Stimulated activated CD8-positive, alpha-beta memory T cell treated with anti-CD3 and anti-CD28 coated beads, Interleukin-7, amount 100 ng/mL, for 24 hours (primary cell): ENCODE data around the gene POLRMT.
A peak's percentile ranks its signal among the peaks of the same experiment; 100 is the strongest.

Source experiments
- DNase-seq: peaks from one replicate; pipeline ENCODE4 v3.0.0-alpha.2; 2020; ENCODE audit warnings: low read depth

The POLRMT gene

DNA sequence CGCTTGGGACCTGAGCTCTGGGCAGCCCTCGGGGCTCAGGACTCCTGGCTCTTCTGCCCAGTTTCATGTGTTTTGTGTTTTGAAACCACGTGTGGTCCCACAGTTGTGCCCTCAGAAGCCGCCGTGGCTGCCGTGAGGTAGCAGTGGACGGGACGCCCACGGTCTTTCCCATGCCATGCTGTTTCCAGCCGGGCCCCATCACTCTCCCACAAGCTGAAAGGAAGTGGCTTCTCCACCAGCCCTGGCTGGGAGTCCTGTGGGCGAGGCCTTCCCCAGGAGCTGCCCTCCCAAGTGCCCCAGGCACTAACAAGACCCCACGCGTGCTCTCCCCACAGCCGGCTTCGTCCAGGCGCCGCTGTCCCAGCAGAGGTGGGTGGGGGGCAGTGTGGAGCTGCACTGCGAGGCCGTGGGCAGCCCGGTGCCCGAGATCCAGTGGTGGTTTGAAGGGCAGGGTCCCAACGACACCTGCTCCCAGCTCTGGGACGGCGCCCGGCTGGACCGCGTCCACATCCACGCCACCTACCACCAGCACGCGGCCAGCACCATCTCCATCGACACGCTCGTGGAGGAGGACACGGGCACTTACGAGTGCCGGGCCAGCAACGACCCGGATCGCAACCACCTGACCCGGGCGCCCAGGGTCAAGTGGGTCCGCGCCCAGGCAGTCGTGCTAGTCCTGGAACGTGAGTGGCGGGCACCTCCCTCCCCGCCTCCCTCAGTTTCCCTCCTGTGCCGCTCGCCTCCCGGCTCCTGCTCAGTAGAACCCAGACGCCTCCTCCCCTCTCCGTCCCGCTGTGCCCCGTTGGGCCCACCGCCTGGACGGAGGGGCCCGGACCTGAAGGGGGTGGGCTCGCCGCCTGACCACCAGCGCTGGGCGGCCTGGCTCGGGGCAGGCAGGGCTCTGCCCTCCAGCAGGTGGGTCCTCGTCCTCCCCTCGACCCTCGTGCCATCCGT is 55.6 kb downstream of the POLRMT start:
- DNase-seq, result no peak

DNA sequence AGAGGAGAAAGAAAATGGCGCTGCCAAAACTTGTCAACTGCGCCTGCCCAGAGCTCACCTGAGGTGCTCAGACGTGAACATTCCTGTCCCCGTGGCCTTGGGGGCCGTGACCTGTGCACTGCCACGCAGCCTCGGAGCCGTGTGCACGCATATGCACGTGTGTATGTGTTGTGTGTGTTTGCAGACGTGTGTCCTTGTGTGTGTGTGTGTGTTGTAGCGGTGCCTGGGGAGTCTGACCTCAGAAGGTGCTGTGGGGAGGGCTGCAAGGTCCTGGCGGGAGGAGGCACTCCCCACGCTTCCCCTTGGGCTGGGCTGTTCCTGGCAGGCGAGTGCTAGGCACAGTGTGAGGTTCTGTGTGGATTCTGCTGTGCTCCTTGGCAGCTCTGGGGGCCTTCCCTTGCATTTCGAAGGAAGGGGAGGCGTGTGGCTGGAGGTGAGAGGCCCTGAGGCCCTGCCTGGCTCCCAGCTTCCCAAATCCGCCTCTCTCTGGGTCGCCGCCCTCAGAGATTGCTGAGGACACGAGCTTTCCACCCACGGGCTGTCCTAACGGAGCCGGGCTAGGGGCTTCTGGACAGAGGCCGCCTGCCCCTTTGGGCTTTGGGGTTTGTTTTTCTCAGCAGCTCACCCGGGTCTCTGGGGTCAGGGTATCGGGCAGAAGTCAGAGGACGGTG is 56.4 kb downstream of the POLRMT start:
- no peak for DNase-seq

DNA sequence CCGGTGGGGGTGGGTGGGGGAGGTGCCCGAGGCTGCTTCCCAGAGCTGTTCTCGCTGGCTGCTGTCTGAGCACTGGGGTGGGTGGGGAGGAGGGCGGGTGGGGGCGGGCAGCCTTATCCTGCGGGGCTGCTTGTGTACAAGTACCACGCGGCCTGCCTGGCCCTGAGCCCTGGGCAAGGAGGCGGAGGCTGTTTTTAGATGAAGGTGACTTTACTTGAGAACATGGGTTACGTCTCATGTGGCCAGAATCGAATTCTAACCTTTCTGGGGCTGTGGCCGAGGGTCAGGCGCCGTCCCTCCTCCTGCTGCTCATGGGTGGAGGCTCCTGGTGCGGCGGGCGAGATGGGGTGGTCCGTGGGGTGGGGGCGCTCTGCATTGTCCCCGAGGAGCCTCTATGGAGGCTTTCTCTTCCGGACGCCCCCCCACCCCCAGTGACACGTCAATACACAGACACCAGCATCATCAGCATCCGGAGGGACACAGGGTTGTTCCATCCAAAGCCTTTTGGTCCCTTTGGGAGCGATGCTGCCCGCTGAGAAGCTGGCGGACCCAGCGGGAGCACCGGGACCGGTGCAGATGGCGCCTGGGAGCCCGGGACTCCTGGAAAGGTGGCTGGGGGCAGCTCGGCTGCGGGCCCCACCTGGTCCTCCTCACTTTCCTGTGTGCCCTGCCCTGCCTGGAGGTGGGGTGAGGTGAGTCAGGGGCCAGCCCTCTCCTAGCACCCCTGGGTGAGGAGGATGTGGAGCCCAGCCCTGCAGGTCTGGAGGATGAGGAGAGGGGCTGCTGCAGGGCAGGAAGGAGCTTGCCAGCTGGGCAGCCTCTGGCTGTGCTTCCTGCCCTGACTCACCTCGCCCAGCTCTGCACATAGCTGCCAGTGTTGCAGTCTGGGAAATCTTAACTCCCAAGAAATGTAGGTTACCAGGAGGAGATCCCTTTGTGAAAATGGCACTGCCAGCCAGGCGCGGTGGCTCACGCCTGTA is 57.5 kb downstream of the POLRMT start:
- no peak for DNase-seq

DNA sequence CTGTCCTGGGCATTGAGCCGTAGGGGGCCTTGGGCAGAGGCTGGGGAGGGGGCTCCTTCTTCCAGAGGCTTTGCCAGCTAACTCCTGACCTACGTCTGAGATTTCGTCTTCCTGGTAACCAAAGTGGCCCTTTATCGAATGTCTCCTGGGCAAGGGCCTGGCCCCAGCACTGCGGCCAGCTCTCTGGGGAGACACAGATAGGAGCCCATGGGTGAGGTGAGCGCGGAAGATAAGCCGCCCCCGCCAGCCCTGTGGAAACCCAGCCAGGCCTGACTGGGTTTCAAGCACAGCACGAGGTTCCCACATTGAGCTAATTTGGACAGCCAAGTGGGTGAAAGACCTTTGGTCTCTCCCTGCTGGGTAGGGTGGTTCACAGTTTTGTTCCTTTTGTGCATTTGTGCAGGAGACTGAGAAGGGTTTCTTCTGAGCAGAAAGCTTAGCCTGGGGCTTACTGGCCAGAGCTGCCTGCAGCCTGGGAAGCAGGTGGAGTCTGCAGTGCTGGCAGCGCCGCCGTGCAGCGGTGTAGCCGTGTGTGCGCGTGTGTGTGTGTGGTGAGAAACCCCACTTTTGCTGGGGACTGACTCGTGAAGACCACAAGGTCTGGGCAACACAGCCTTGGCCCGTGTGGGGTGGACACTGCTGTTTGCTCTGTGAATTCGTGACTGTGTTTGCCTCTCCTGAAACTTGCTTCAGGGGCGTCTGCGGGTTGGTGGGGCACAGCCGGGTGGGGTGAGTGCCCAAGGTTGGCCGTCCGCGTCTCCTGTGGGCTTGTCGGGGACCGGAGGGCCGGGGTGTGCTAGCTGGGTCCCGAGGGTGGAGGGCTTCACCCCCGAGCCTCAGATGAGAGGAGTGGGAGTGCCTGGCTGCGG is 58.4 kb downstream of the POLRMT start:
- no peak for DNase-seq

DNA sequence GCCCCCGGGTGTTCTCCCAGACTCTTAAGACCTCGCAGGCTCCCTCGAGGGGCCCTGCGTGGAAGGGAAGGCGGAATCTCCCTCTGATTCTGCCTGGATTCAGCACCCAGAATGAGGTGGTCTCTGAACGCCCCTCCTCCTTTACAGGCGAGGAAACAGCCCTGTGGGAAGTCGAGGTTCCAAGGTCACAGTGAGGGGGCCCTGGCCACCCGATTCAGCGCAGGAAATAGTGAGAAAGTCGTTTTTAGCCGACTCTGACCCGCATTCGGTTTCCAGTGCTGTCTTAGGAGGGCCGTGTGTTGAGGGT is 59.9 kb downstream of the POLRMT start:
- DNase-seq, result no peak

DNA sequence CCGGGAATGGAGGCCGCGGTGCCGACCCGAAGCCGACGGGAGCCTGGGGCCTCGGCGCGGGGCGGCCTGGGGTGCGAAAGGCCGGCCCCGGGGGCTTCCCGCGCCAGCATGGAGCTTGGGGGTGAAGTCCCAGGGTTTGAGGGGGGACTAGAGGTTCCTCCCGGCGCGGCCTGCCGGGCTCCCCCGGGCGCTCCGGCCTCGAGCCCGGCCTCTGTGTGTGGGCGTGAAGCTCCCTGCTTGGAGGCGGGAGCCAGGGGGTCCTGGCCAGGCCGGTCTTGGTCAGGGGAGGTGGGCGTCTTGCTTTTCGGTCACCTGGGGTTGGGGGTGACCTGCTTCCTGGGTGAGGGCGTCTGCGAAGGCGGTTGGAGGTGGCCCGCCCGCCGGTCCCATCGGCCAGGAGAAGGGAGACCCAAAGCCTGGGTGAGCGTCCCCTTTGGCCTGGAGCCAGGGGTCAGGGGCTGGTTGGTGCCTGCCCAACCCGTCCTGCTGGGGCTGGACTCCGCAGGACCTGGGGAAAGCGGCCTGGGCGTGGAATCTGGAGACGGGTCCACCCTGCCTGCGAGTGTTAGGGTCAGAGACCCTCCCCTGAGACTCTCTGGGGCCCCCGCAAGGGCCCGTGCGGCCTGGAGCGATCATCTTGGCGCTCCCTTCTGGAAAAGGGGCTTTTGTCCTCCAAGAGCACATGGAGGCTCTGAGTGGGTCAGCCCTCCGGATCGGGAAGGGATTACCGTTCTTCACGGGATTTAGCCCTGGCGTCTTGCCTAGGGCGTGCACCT is 60.4 kb downstream of the POLRMT start:
- no peak for DNase-seq

DNA sequence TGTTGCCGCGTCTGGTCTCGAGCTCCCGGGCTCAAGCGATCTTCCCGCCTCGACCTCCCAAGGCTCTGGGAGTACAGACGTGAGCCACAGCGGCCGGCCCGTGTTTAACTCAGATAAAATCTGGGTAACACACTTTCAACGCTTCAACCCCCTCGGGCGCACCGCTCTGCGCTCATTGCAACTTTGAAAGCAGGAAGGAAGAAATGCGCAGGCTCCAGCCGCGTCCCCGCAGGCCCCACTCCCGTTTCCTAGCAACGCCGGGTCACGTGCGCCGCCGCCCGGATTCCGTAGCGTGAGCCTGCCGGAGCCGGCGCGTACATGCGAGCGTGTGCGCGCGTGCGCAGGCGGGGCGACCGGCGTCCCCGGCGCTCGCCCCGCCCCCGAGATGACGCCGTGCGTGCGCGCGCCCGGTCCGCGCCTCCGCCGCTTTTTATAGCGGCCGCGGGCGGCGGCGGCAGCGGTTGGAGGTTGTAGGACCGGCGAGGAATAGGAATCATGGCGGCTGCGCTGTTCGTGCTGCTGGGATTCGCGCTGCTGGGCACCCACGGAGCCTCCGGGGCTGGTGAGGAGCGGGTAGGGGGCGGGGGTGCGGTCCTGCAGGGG is 61.1 kb downstream of the POLRMT start, which contains the start of gene BSG:
BSG (plus strand) TSS at position 457 of the 603 bp plus-strand sequence; CDS start at position 496, 39 bp downstream.
- peak; percentile 98 for DNase-seq

DNA sequence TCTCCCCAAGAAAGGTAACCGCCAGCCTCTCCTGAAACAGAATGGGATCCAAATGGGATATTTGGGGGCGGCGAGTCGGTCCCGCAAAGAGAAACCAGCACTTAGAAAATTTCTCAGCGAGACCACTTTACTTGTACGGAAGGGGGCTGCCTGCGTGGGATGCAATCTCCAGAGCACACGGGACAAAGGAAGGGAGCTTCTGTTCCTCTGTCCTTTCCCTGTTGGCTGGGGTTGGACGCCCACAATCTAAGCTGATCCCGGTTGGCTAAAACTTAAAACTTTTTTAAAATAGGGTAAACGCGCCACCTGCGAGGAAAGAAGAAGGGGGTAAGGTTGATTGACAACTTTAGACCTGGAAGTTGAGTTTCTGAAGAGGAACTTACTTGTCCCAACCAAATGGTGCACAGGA is 61.8 kb downstream of the POLRMT start:
- no peak for DNase-seq

DNA sequence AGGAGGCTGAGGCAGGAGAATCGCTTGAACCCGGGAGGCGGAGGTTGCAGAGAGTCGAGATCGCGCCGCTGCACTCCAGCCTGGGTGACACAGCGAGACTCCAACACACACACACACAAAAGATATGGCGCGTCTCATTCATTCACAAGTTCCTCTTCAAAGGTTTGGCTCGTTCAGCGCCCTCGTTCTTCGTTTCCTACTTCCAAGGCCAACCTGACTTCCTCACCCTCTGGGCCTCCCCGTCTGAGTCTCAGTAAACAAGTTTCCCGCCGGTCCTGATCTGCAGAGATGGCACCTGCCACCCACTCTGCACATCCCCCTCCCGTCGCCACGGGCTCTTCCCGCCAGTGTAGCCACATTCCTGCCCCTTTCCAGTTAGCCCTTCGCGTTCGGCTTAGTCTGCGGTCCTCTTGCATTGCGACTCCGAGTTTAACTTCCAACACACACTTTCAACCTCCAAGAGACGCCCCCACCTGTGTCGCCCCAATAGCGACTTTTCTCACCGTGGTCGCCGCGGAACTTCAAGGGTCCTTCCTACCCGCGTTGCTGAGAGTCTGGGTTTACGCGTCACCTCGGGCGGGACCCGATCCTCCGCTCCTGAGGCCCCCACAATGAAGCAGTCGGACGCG is 62.3 kb downstream of the POLRMT start:
- peak; percentile 30 for DNase-seq

DNA sequence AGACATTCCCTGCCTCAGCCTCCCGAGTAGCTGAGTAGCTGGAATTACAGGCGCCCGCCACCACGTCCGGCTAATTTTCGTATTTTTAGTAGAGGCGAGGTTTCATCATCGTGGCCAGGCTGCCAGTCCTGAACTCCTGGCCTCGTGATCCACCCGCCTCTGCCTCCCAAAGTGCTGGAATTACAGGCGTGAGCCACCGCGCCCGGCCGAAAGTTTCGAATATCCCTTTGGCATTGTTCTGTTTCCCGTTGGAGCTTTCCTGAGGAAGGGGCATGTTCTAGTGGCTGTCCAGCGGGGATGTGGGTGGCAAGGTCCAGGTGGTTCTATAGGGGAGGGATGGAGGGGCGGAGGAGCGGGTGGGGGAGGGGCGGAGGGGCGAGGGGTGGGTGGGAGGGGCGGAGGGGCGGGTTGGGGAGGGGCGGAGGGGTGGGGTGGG is 63.1 kb downstream of the POLRMT start:
- DNase-seq, result no peak

DNA sequence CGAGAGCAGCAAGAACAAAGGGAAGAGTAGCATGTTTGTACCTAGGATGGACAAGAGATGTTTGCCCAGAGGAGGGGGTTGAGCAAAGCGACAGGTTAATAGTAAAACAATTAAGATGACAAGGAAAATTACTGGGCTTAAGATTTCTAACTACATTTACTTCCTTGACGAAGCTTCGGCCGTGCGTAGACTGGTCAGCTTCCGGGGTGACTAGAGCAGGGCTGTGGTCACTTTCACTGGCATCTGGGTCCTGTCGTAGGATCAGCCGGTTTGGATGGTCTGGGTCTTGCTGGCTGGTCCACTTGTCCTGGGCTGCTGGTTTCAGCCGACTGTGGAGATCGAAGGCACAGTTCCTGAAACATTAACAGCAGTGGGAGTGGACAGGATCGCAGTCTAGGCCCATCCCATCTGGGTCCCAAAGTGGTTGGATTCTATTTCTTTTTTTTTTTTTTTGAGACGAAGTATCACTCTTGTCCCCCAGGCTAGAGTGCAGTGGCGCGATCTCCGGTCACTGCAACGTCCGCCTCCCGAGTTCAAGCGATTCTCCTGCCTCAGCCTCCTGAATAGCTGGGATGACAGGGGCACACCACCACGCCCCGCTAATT is 65.9 kb downstream of the POLRMT start:
- DNase-seq, result no peak
